Measurements from ENCODE around the gene INVS. TPM values are rescaled to one million over a fixed set of nuclear protein-coding genes. Genes with fewer than 3 reads are reported as not detected.

Gene INVS
- total RNA-seq, 1 experiment from 2014 or later = 15.6 TPM

GRCh38 chr9:100111235-100111634, 12.2 kb downstream of the INVS start:
- Histone ChIP-seq H3K9me3 (no peaks in the 10 kb centered on the region), H3K27me3 (replicated peaks; ENCODE audit: control insufficient read depth, insufficient read depth, low read length) (no peaks in the 10 kb centered on the region), H3K36me3 (ENCODE audit: control insufficient read depth, insufficient read depth, low read length) (no peaks in the 10 kb centered on the region), H3K4me1 (no peaks in the 10 kb centered on the region), H3K4me3 (ENCODE audit: low read depth, low read length) (no peak overlapping the region)
- TF ChIP-seq CTCF (IDR thresholded peaks at IDR 0.05; ENCODE audit: insufficient read depth in 1 of 2, low read depth in 1 of 2, low read length in 1 of 2, severe bottlenecking in 1 of 2, unreplicated experiment in 1 of 2) = no peak
- Mint-ChIP-seq H3K4me1 (ENCODE audit: low read depth, unreplicated experiment) (no peaks in the 10 kb centered on the region), H3K9me3 (ENCODE audit: unreplicated experiment) (no peaks in the 10 kb centered on the region), H3K36me3 (ENCODE audit: insufficient read depth, unreplicated experiment) (no peaks in the 10 kb centered on the region), H3K27me3 (ENCODE audit: insufficient read depth, unreplicated experiment) (no peaks in the 10 kb centered on the region), H3K4me3 (ENCODE audit: unreplicated experiment) (no peak overlapping the region), H3K27ac (ENCODE audit: unreplicated experiment) (no peak overlapping the region)
- intact Hi-C loops (cut with micrococcal nuclease; ENCODE audit: unreplicated experiment) = no loop called here
- CTCF ChIA-PET = no interaction called here
- no TSS peak for BruUV-seq (replicated peaks)
- POLR2A ChIA-PET = no interaction called here
- DNase-seq = no peak

GRCh38 chr9:100112677-100113336, 13.8 kb downstream of the INVS start:
- DNase-seq = no peak
- no peak for TF ChIP-seq CTCF (IDR thresholded peaks at IDR 0.05; ENCODE audit: insufficient read depth in 1 of 2, low read depth in 1 of 2, low read length in 1 of 2, severe bottlenecking in 1 of 2, unreplicated experiment in 1 of 2)
- H3K27me3 Mint-ChIP-seq (ENCODE audit: insufficient read depth, unreplicated experiment) = no peaks in the 10 kb centered on the region
- Histone ChIP-seq H3K36me3 (ENCODE audit: control insufficient read depth, insufficient read depth, low read length) (no peaks in the 10 kb centered on the region), H3K4me1 (no peaks in the 10 kb centered on the region), H3K27me3 (replicated peaks; ENCODE audit: control insufficient read depth, insufficient read depth, low read length) (no peaks in the 10 kb centered on the region), H3K9me3 (no peaks in the 10 kb centered on the region), H3K4me3 (ENCODE audit: low read depth, low read length) (no peak overlapping the region)
- ChIA-PET CTCF (no interaction called here), POLR2A (interaction anchor here (0.6 kb wide), 1 partner anchor 15 kb away, joined by 4 read pairs; no protein-coding TSS in a partner anchor)
- BruUV-seq (replicated peaks) = no TSS peak
- no peaks in the 10 kb centered on the region for H3K36me3 Mint-ChIP-seq (ENCODE audit: insufficient read depth, unreplicated experiment)
- H3K4me3 Mint-ChIP-seq (ENCODE audit: unreplicated experiment) = no peak overlapping the region
- H3K9me3 Mint-ChIP-seq (ENCODE audit: unreplicated experiment) = no peaks in the 10 kb centered on the region
- H3K27ac Mint-ChIP-seq (ENCODE audit: unreplicated experiment) = no peak overlapping the region
- H3K4me1 Mint-ChIP-seq (ENCODE audit: low read depth, unreplicated experiment) = no peaks in the 10 kb centered on the region
- intact Hi-C loops (cut with micrococcal nuclease; ENCODE audit: unreplicated experiment) = no loop called here

- POLR2A ChIA-PET = no interaction called here
- intact Hi-C loops (cut with micrococcal nuclease; ENCODE audit: unreplicated experiment) = no loop called here
- H3K27me3 Mint-ChIP-seq (ENCODE audit: insufficient read depth, unreplicated experiment) = no peaks in the 10 kb centered on the region
- no peak overlapping the region for H3K27ac Mint-ChIP-seq (ENCODE audit: unreplicated experiment)
- H3K36me3 Mint-ChIP-seq (ENCODE audit: insufficient read depth, unreplicated experiment) = no peaks in the 10 kb centered on the region
- no peaks in the 10 kb centered on the region for H3K27me3 ChIP-seq (replicated peaks; ENCODE audit: control insufficient read depth, insufficient read depth, low read length)
- no peak overlapping the region for H3K4me3 Mint-ChIP-seq (ENCODE audit: unreplicated experiment)
- no peak for TF ChIP-seq CTCF (IDR thresholded peaks at IDR 0.05; ENCODE audit: insufficient read depth in 1 of 2, low read depth in 1 of 2, low read length in 1 of 2, severe bottlenecking in 1 of 2, unreplicated experiment in 1 of 2)
- no peaks in the 10 kb centered on the region for H3K4me1 ChIP-seq
- H3K9me3 Mint-ChIP-seq (ENCODE audit: unreplicated experiment) = no peaks in the 10 kb centered on the region
- no TSS peak for BruUV-seq (replicated peaks)
- DNase-seq = no peak
- H3K4me1 Mint-ChIP-seq (ENCODE audit: low read depth, unreplicated experiment) = no peaks in the 10 kb centered on the region
- H3K36me3 ChIP-seq (ENCODE audit: control insufficient read depth, insufficient read depth, low read length) = no peaks in the 10 kb centered on the region
- CTCF ChIA-PET = no interaction called here
- H3K9me3 ChIP-seq = no peaks in the 10 kb centered on the region
- H3K4me3 ChIP-seq (ENCODE audit: low read depth, low read length) = no peak overlapping the region
These were observed 18.3 kb downstream of the INVS start for GRCh38 chr9:100117316-100117715.

Measured in Caco-2 (cell line).